GM11168 (cell line): ENCODE measurements around the gene TMEM245.
"Not testable (repeated sequence)": the region's sequence is repeated elsewhere in the genome, so short reads cannot be mapped to it uniquely, and the experiment has no call there.

Source experiments
- in situ Hi-C: fragments of 300-500 bp; cut with MboI; formaldehyde crosslinking; loops from one replicate; pipeline ENCODE4 v1.12.0; 2022; ENCODE audit warnings: low sequenced_read_pairs; ENCODE audit not compliant: unreplicated experiment

Gene TMEM245

DNA sequence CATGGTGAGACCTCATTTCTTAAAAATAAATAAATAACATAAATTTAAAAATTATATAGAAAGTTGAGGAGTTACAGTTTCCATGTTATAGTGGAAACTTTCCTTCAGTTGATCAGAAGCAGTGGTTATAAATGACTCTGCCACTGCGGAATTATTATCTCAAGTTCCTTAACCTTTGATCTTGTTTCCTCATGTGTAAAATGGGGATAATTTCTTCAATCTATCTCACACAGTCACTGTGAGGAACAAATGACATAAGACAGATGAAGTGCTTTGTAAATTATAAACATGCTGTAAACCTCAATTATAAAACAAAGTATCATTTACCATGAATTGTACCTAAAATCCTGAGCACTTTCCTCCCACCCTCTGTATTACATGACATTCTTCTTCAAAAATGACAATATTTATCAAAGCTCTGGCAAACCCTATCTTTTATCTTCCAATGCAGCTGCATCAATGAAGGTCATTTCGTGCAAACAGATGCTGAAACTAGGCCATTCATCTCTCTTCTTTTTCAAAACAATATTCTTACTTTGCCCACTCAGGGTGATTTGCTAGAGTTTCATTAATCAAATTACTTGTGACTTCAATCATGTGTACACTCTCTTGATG lies 46.8 kb downstream of the TMEM245 start:
- in situ Hi-C loops = no loop called here

GRCh38 chr9:109072133-109072692 lies 47.5 kb downstream of the TMEM245 start:
- in situ Hi-C loops = no loop called here

DNA sequence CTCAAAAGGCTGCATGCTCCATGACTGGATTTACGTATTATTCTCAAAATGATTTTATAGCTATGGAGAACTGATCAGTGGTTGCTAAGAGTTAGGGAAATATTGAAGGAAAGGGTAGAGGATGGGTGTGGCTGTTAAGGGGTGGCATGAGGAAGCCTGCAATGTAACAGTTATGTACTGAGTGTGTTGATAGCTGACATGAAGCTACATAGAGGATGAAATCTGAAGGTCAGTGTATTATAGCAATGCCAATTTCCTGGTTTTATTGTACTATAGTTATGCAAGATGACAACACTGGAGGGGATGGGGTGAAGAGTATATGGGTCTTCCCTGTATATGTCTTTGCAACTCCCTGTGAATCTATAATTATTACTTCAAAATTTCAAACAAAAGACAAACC lies 51.0 kb downstream of the TMEM245 start:
- in situ Hi-C loops = no loop called here

- in situ Hi-C loops = no loop called here
Measured at GRCh38 chr9:109064963-109065702, 54.6 kb downstream of the TMEM245 start.

- in situ Hi-C loops = no loop called here
Measured at GRCh38 chr9:109063760-109064159, 56.0 kb downstream of the TMEM245 start.

GRCh38 chr9:109062543-109062942 lies 57.2 kb downstream of the TMEM245 start:
- in situ Hi-C loops = no loop called here

- in situ Hi-C loops = no loop called here
Measured at GRCh38 chr9:109060191-109060590, 59.6 kb downstream of the TMEM245 start.

GRCh38 chr9:109053121-109053520 lies 66.6 kb downstream of the TMEM245 start:
- in situ Hi-C loops = not testable (repeated sequence)

- in situ Hi-C loops = no loop called here
Measured at GRCh38 chr9:109052416-109052815, 67.3 kb downstream of the TMEM245 start.

DNA sequence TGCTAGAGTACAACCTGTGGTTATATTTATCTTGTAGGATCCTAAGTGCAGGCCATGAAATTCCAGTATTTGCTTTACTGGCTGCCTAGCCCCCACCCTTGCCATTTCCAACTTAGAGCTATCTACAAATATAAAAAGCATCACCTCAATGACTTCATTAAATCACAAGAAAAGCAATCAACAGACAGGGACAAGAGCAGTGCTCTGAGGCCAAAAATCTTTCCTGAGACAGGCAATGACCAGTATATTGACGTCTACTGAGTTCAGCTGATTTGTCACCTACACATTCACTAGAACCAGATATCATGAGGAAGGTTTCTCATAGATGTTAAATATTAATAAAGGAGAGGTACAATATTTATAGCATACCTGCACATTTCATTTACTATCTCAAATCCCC lies 68.0 kb downstream of the TMEM245 start:
- in situ Hi-C loops = no loop called here

DNA sequence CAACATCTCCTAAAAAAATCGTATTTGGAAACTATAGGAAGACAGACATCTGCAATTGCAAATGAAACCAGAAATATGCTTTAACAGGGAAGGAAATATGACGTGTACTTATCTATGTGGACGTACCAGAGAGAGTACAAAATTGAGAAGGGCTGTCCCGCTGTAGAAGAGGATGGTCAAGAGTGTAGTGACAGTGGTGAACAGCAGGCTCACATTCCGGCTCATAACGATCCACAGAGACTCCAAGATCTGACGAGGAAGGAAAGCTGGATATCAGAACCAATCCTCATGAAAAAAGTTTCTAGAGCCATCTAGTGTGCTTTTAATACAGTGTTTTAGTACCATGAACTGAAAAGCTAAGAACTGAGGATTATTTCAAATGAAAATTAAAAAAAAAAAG lies 69.3 kb downstream of the TMEM245 start:
- in situ Hi-C loops = no loop called here

DNA sequence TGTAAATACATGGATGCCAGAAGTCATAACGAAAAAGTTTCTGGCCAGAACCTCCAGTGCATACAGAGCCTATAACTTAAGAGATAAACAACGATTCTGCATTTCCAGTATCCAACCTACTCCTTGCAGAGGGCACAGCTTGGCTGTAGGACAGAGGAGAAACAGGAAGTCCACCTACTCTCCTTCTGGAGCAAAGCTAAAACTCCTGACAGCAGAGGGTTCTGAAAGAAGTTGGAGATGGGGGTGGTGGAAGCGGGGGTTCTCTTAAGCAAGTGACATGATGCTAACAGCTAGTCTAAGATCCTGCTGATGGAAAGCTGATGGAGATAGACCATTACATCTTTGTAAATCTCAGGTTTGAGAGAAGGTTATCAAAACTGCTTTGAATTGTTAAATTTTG lies 70.9 kb downstream of the TMEM245 start:
- in situ Hi-C loops = no loop called here

GRCh38 chr9:109047259-109047658 lies 72.5 kb downstream of the TMEM245 start:
- in situ Hi-C loops = no loop called here

DNA sequence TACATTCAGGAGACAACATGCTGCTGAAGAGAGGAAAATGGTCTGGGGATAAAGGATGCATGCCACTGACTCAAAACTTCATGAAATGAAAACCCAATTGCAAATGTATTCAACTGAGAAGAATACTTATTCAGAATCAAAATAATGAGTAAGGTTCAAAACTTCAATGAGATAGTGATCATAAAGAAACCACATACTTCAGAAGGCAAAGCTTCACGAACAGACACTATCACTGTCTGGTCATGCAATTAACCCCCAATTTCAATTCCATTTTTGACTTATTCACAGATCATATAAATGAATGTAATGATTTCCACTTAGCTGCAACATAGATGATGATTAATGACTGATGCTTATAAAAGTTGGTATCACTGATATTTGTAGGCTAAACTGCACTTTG lies 73.4 kb downstream of the TMEM245 start:
- in situ Hi-C loops = no loop called here

GRCh38 chr9:109043578-109043977 lies 76.2 kb downstream of the TMEM245 start:
- in situ Hi-C loops = no loop called here

DNA sequence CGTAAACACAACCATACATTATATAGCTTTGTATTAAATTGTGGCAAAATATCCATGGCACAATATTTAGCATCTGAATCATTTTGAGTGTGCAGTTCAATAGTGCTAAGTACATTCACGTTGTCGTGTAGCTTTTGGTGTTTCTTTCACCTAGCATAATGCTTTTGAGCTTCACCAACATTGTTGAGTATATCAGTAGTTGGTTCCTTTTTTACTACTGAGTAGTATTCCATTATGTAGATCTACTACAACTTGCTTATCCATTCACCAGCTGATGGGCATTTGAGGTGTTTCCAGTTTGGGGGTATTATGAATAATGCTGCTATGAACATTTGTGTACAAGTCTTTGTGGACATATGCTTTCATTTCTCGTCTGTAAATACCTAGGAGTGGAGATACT lies 79.2 kb downstream of the TMEM245 start:
- in situ Hi-C loops = no loop called here

DNA sequence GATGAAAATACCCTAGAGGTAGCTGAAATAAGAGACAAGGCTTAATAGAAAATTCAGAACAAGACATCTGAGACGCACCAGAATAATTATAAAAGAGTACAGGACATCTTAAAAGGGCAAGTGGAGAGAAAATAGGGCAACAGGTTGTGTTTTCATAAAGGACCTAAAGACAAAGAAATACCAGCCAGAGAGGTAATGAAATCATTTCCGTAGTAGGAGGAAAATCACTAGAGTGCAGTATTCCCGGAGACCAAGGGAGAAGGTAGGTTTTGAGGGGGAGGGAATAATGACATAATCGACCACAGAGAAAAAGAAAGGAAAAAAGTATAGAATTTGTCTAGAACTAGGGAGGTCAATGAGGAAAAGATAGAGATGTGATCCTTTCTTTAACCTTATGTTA lies 80.2 kb downstream of the TMEM245 start:
- in situ Hi-C loops = no loop called here

GRCh38 chr9:109037946-109038715 lies 81.6 kb downstream of the TMEM245 start:
- in situ Hi-C loops = no loop called here

- in situ Hi-C loops = no loop called here
Measured at GRCh38 chr9:109036744-109037680, 82.7 kb downstream of the TMEM245 start.
